ENCODE data around the gene HSD17B4.
A peak's percentile ranks its signal among the peaks of the same experiment; 100 is the strongest.
"Not testable (repeated sequence)": the region's sequence is repeated elsewhere in the genome, so short reads cannot be mapped to it uniquely, and the experiment has no call there.

HSD17B4 gene, protein sequence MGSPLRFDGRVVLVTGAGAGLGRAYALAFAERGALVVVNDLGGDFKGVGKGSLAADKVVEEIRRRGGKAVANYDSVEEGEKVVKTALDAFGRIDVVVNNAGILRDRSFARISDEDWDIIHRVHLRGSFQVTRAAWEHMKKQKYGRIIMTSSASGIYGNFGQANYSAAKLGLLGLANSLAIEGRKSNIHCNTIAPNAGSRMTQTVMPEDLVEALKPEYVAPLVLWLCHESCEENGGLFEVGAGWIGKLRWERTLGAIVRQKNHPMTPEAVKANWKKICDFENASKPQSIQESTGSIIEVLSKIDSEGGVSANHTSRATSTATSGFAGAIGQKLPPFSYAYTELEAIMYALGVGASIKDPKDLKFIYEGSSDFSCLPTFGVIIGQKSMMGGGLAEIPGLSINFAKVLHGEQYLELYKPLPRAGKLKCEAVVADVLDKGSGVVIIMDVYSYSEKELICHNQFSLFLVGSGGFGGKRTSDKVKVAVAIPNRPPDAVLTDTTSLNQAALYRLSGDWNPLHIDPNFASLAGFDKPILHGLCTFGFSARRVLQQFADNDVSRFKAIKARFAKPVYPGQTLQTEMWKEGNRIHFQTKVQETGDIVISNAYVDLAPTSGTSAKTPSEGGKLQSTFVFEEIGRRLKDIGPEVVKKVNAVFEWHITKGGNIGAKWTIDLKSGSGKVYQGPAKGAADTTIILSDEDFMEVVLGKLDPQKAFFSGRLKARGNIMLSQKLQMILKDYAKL

GRCh38 chr5:119452373-119453039 is at the start of gene HSD17B4:
HSD17B4 (plus strand) TSS chr5:119452497; CDS start chr5:119452576, 79 bp downstream.
- peak; percentile 69 to 95 (median 80) for DNase-seq

- no peak for DNase-seq
Observed at GRCh38 chr5:119402555-119402954, 49.7 kb upstream of the HSD17B4 start.

- no peak for DNase-seq
Observed at GRCh38 chr5:119404033-119404432, 48.3 kb upstream of the HSD17B4 start.

- no peak for DNase-seq
Observed at GRCh38 chr5:119405419-119405818, 46.9 kb upstream of the HSD17B4 start.

DNA sequence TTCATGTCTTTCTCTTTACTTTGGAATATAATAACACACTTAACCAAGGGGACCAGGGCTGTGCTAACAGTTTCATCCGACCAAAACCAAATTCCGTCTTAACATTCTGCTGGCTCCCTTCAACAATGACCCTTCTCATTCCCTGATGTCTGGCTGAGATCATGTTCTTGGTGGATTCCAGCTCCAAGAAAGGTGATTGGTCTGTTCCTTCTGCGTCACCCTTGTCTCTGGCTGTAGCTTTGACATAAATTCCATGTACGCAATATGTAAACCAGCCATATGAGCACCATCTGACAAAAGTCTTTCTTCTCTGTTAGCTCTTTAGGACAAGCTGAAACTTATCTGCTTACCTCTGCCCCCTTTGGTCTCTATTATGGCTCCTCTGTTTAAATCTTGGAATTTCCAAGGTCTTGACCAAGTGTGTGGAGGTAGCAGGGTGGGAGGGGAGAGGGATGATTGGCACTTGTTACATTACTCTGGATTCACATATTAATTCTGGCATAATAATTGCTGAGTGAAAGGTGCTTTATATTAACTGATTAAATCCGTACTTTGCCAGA is 45.7 kb upstream of the HSD17B4 start:
- no peak for DNase-seq

- DNase-seq = no peak
Observed at GRCh38 chr5:119409235-119409815, 43.0 kb upstream of the HSD17B4 start.

- no peak for DNase-seq
Observed at GRCh38 chr5:119410448-119411159, 41.7 kb upstream of the HSD17B4 start.

GRCh38 chr5:119411361-119412278 is 40.7 kb upstream of the HSD17B4 start:
- peak in 5 of 6 experiments; percentile 47 to 79 (median 52) for DNase-seq

GRCh38 chr5:119412279-119413227 is 39.7 kb upstream of the HSD17B4 start:
- DNase-seq = no peak

- not testable (repeated sequence) for DNase-seq
Observed at GRCh38 chr5:119414124-119414734, 38.1 kb upstream of the HSD17B4 start.

- no peak for DNase-seq
Observed at GRCh38 chr5:119417891-119418605, 34.2 kb upstream of the HSD17B4 start.

GRCh38 chr5:119418606-119419100 is 33.6 kb upstream of the HSD17B4 start:
- DNase-seq = no peak

DNA sequence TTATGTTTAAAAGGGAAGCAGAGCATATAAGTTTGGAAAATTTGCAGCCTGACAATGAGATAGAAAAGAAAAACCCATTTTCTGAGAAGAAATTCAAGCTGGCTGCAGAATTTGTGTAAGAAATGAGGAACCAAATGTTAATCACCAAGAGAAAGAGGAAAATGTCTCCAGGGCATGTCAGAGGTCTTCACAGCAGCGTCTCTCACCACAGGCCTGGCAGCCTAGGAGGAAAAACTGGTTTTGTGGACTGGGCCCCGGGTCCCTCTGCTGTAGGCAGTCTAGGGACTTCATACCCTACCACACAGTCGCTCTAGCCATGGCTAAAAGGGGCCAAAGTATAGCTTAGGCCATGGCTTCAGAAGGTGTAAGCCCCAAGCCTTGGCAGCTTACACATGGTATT is 32.1 kb upstream of the HSD17B4 start:
- DNase-seq = no peak

- no peak for DNase-seq
Observed at GRCh38 chr5:119426057-119426456, 26.2 kb upstream of the HSD17B4 start.

DNA sequence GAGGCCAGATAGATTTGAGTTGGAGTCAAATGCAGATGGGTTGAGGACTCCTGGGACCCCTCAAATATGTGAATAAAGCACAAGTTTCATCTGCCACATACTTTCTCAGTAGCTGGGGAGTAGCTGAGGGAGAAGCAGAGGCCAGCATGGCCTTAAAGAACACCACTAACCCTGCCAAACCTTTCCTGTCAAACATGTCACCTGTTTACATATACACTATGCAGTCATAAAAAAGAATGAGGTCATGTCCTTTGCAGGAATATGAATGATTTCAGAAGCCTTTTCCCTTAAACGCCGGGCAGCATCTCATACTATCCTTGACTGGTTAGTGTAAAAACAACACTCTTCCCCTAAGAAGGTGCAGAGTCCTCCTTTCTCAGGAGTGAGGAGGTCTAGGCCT is 25.2 kb upstream of the HSD17B4 start:
- DNase-seq = no peak

GRCh38 chr5:119427596-119427995 is 24.7 kb upstream of the HSD17B4 start:
- DNase-seq = not testable (repeated sequence)

DNA sequence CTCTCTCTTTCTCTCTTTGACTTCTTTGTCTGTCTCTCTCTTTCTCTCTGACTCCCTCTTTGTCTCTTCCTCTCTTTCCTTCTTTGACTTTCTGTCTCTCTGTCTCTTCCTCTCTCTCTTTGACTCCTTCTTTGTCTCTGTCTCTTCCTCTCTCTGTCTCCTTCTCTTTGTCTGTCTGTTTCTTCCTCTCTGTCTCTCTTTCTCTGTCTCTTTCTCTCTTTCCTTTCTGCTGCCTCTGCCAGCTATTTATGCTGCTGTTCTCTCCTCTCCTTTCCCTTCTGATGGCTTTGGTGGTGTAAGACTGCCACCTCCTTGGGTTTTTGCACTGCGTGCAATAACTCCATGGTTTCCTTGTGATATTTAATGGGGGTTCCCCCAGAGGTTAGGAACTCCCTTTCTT is 24.1 kb upstream of the HSD17B4 start:
- not testable (repeated sequence) for DNase-seq

- DNase-seq = not testable (repeated sequence)
Observed at GRCh38 chr5:119428574-119428973, 23.7 kb upstream of the HSD17B4 start.
